SK-N-SH (cell line): Measurements from ENCODE around the gene NDUFA3. TPM values are rescaled to one million over a fixed set of nuclear protein-coding genes. Genes with fewer than 3 reads are reported as not detected.

ENCODE experiments used
- CTCF ChIA-PET: fragments of 300-600, 350-600 bp; formaldehyde crosslinking; extraction: SDS; loops from one replicate; lab custom pipeline; 2021; lab: Yijun Ruan, JAX
- POLR2A ChIA-PET: fragments of 350-600 bp; sonication (Branson Sonifier 250); formaldehyde crosslinking; extraction: SDS; loops from one replicate; lab custom pipeline; 2020; ENCODE audit warnings: antibody characterized with exemption, inconsistent platforms; lab: Yijun Ruan, JAX
- DNase-seq: peaks from one replicate; pipeline ENCODE4 v3.0.0; 2012
- H2AFZ ChIP-seq: fragments of 200-600 bp; sonication (generic); 2 replicates; pipeline ENCODE4 v1.8.1; 2016; ENCODE audit warnings: antibody characterized with exemption, mild to moderate bottlenecking, low read depth
- H3F3A ChIP-seq: fragments of 200-600 bp; sonication (generic); replicated peaks from 2 replicates; pipeline ENCODE3; 2016; ENCODE audit warnings: antibody characterized with exemption, mild to moderate bottlenecking; ENCODE audit not compliant: insufficient read depth
- H3K27ac ChIP-seq, 2 experiments: fragments of 200-500 bp in 1 of 2; fragments of 200-600 bp in 1 of 2; sonication (Bioruptor generic) in 1 of 2; sonication (generic), shearing (Covaris generic) in 1 of 2; 2 replicates each; pipeline versions ENCODE4 v1.5.1 to v1.6.1; 2014 to 2016; ENCODE audit warnings: low read depth in 2 of 2, inconsistent platforms in 1 of 2, low read length in 1 of 2, mild to moderate bottlenecking in 1 of 2, mixed read lengths in 1 of 2
- H3K27me3 ChIP-seq: fragments of 200-600 bp; sonication (generic), shearing (Covaris generic); 2 replicates; pipeline ENCODE4 v1.6.1; 2016; ENCODE audit warnings: mixed run types; ENCODE audit not compliant: insufficient read depth
- H3K36me3 ChIP-seq, 2 experiments: fragments of 200-500 bp in 1 of 2; fragments of 200-600 bp in 1 of 2; sonication (Bioruptor generic) in 1 of 2; sonication (generic) in 1 of 2; replicated peaks in 1 of 2; 2 replicates each; pipeline versions ENCODE3 to v1.5.1; 2014 to 2016; ENCODE audit warnings: low read length in 1 of 2, mild to moderate bottlenecking in 1 of 2; ENCODE audit not compliant: insufficient read depth in 2 of 2, control insufficient read depth in 1 of 2
- H3K4me1 ChIP-seq, 2 experiments: fragments of 200-500 bp in 1 of 2; fragments of 200-600 bp in 1 of 2; sonication (Bioruptor generic) in 1 of 2; sonication (generic), shearing (Covaris generic) in 1 of 2; 2 replicates each; pipeline versions ENCODE4 v1.5.1 to v1.6.1; 2014 to 2016; ENCODE audit warnings: low read depth in 1 of 2, low read length in 1 of 2, mixed run types in 1 of 2; ENCODE audit not compliant: insufficient read depth in 2 of 2, control insufficient read depth in 1 of 2
- H3K4me2 ChIP-seq: fragments of 200-600 bp; sonication (generic), shearing (Covaris generic); 2 replicates; pipeline ENCODE4 v1.6.1; 2017; ENCODE audit warnings: mixed run types
- H3K4me3 ChIP-seq, 2 experiments: fragments of 200-500 bp in 1 of 2; fragments of 200-600 bp in 1 of 2; sonication (Bioruptor generic) in 1 of 2; sonication (generic), shearing (Covaris generic) in 1 of 2; 2 replicates each; pipeline versions ENCODE4 v1.5.1 to v1.8.1; 2014 to 2016; ENCODE audit warnings: low read depth in 2 of 2, inconsistent platforms in 1 of 2, low read length in 1 of 2, mild to moderate bottlenecking in 1 of 2, mixed read lengths in 1 of 2, moderate library complexity in 1 of 2
- H3K79me2 ChIP-seq: fragments of 200-600 bp; sonication (generic); 2 replicates; pipeline ENCODE4 v1.8.1; 2017; ENCODE audit warnings: mild to moderate bottlenecking; ENCODE audit not compliant: insufficient read depth
- H3K9ac ChIP-seq: fragments of 200-600 bp; sonication (generic); 2 replicates; pipeline ENCODE4 v1.6.1; 2017; ENCODE audit warnings: mixed run types
- H3K9me2 ChIP-seq: fragments of 200-600 bp; sonication (generic); 2 replicates; pipeline ENCODE4 v1.6.1; 2017; ENCODE audit warnings: mixed run types
- H3K9me3 ChIP-seq: fragments of 200-600 bp; sonication (generic); 2 replicates; pipeline ENCODE4 v1.6.1; 2017; ENCODE audit warnings: mixed run types, mild to moderate bottlenecking, moderate library complexity
- H4K20me1 ChIP-seq: fragments of 200-600 bp; sonication (generic); 2 replicates; pipeline ENCODE4 v1.6.1; 2017; ENCODE audit warnings: mild to moderate bottlenecking, mixed run types; ENCODE audit not compliant: insufficient read depth
- CHD2 ChIP-seq: fragments of 150-350 bp; IDR thresholded peaks from 2 replicates; pipeline ENCODE4 v1.6.1; 2018; ENCODE audit warnings: low read length; ENCODE audit not compliant: partially characterized antibody
- CTCF ChIP-seq: fragments of 200-600 bp; sonication (generic); IDR thresholded peaks from 2 replicates; pipeline ENCODE4 v1.6.1; 2017; ENCODE audit warnings: antibody characterized with exemption, mild to moderate bottlenecking, moderate library complexity
- EP300 ChIP-seq, 2 experiments: IDR thresholded peaks; 2 replicates each; pipeline versions ENCODE4 v1.4.0 to v1.6.1; 2012; ENCODE audit warnings: borderline replicate concordance in 1 of 2, low read depth in 1 of 2, low read length in 1 of 2
- FOXJ3 ChIP-seq: sonication (generic); formaldehyde crosslinking; IDR thresholded peaks from 2 replicates; pipeline ENCODE4 v1.5.1; 2020; ENCODE audit warnings: mild to moderate bottlenecking, missing genetic modification reagents
- FOXM1 ChIP-seq: IDR thresholded peaks from 2 replicates; pipeline ENCODE4 v1.4.0; 2012; ENCODE audit warnings: low read depth, mild to moderate bottlenecking
- GATA2 ChIP-seq: sonication (generic); formaldehyde crosslinking; IDR thresholded peaks from 2 replicates; pipeline ENCODE4 v1.5.0; 2020; ENCODE audit warnings: mild to moderate bottlenecking, missing genetic modification reagents
- IRF3 ChIP-seq: fragments of 150-350 bp; IDR thresholded peaks from 2 replicates; pipeline ENCODE4 v1.6.1; 2016; ENCODE audit warnings: mild to moderate bottlenecking, low read depth, low read length
- JUND ChIP-seq: IDR thresholded peaks from 2 replicates; pipeline ENCODE4 v1.4.0; 2012
- MEF2A ChIP-seq: IDR thresholded peaks from 2 replicates; pipeline ENCODE4 v1.4.0; 2012; ENCODE audit warnings: low read depth, borderline replicate concordance
- MXI1 ChIP-seq: IDR thresholded peaks from 2 replicates; pipeline ENCODE4 v1.6.1; 2012; ENCODE audit warnings: mild to moderate bottlenecking, low read depth, low read length, improper control_type of control experiment
- PBX3 ChIP-seq: IDR thresholded peaks from 2 replicates; pipeline ENCODE4; 2012
- POLR2AphosphoS5 ChIP-seq: IDR thresholded peaks from 2 replicates; pipeline ENCODE4 v1.6.1; 2012; ENCODE audit warnings: low read depth, low read length
- RCOR1 ChIP-seq: fragments of 150-350 bp; IDR thresholded peaks from 2 replicates; pipeline ENCODE4 v1.6.1; 2017; ENCODE audit warnings: antibody characterized with exemption, low read length
- RFX5 ChIP-seq: IDR thresholded peaks from 2 replicates; pipeline ENCODE4 v1.6.1; 2012; ENCODE audit warnings: mild to moderate bottlenecking, improper control_type of control experiment, low read length
- RXRA ChIP-seq: IDR thresholded peaks from 2 replicates; pipeline ENCODE4 v1.4.0; 2012; ENCODE audit warnings: low read depth, mild to moderate bottlenecking, borderline replicate concordance
- SMC3 ChIP-seq: IDR thresholded peaks from 2 replicates; pipeline ENCODE4 v1.6.1; 2012; ENCODE audit warnings: low read depth, low read length, improper control_type of control experiment
- TAF1 ChIP-seq: IDR thresholded peaks from 2 replicates; pipeline ENCODE4 v1.6.1; 2012; ENCODE audit warnings: low read depth, mild to moderate bottlenecking, low read length, moderate library complexity, borderline replicate concordance
- TEAD4 ChIP-seq: IDR thresholded peaks from 2 replicates; pipeline ENCODE4 v1.4.0; 2012; ENCODE audit warnings: mild to moderate bottlenecking, borderline replicate concordance; ENCODE audit not compliant: insufficient read depth
- USF1 ChIP-seq: IDR thresholded peaks from 2 replicates; pipeline ENCODE4 v1.4.0; 2012; ENCODE audit warnings: low read depth, borderline replicate concordance
- USF2 ChIP-seq: fragments of 150-350 bp; IDR thresholded peaks from 2 replicates; pipeline ENCODE4 v1.6.1; 2017; ENCODE audit warnings: antibody characterized with exemption, low read length, low read depth, borderline replicate concordance
- WGBS: methylation state at CpG from one replicate; pipeline ENCODE4 v1.1.6; 2017; ENCODE audit warnings: low lambda C conversion rate; 5-methylcytosine and 5-hydroxymethylcytosine counted together
- polyA plus RNA-seq, 3 experiments: library from polyadenylated mRNA; depleted of rRNA; stranded (reverse); fragments of >200 nt; gene quantifications; 2 replicates each; pipeline ENCODE4 v1.2.3, GENCODE V29; 2012

NDUFA3 gene
- polyA plus RNA-seq, 1 of the 3 experiments (the other 2 are of a cell fraction), result 87.0 TPM

- H3F3A ChIP-seq, result no peaks in the 10 kb centered on the region
- no peak overlapping the region for H3K9ac ChIP-seq
- ChIA-PET POLR2A (no interaction called here), CTCF (no interaction called here)
- no peak for DNase-seq
- no peak overlapping the region for H3K4me3 ChIP-seq
- no peak for TF ChIP-seq RFX5
- no peaks in the 10 kb centered on the region for H3K4me1 ChIP-seq
- H3K4me2 ChIP-seq, result no peak overlapping the region
- no peaks in the 10 kb centered on the region for H4K20me1 ChIP-seq
- H2AFZ ChIP-seq, result no peak overlapping the region
- H3K36me3 ChIP-seq, result peaks cover 0 to 60% of the 10 kb centered on the region in 2 experiments
- no peaks in the 10 kb centered on the region for H3K9me2 ChIP-seq
- H3K27ac ChIP-seq, result no peak overlapping the region
- no peaks in the 10 kb centered on the region for H3K27me3 ChIP-seq
- no peaks in the 10 kb centered on the region for H3K79me2 ChIP-seq
- H3K9me3 ChIP-seq, result no peaks in the 10 kb centered on the region
- WGBS, result 96% methylated on average over 25 of the region's 41 CpGs
Observed at GRCh38 chr19:54128796-54129616, 26.4 kb downstream of the NDUFA3 start.

GRCh38 chr19:54129617-54129996 is 27.0 kb downstream of the NDUFA3 start:
- Histone ChIP-seq H3K27ac (no peak overlapping the region), H3K27me3 (no peaks in the 10 kb centered on the region), H3K9ac (no peak overlapping the region), H3K9me3 (no peaks in the 10 kb centered on the region), H2AFZ (no peak overlapping the region), H3K4me1 (no peaks in the 10 kb centered on the region), H3K9me2 (no peaks in the 10 kb centered on the region), H3K79me2 (no peaks in the 10 kb centered on the region), H3F3A (no peaks in the 10 kb centered on the region), H4K20me1 (no peaks in the 10 kb centered on the region), H3K4me2 (no peak overlapping the region), H3K36me3 (peaks cover 0 to 54% of the 10 kb centered on the region in 2 experiments), H3K4me3 (no peak overlapping the region)
- TF ChIP-seq MXI1 (no peak), RCOR1 (no peak), FOXJ3 (CRISPR knock-in tag) (no peak), RXRA (no peak), CTCF (no peak), GATA2 (CRISPR knock-in tag) (no peak), PBX3 (no peak), TEAD4 (no peak), EP300 (IDR thresholded peaks at IDR 0.05; ENCODE audit: borderline replicate concordance in 1 of 2, low read depth in 1 of 2, low read length in 1 of 2) (no peak), POLR2AphosphoS5 (no peak), JUND (no peak), MEF2A (no peak), USF1 (no peak), CHD2 (no peak), IRF3 (no peak), USF2 (no peak), TAF1 (no peak), SMC3 (no peak), FOXM1 (no peak)
- ChIA-PET POLR2A (no interaction called here), CTCF (no interaction called here)
- DNase-seq, result no peak
- 93% methylated on average over 19 of the region's 20 CpGs for WGBS
